ACHN (cell line): ENCODE results near the gene INHBC.

ENCODE experiments used
- DNase-seq: peaks from one replicate; pipeline ENCODE4 v3.0.0-alpha.2; 2015
- in situ Hi-C: cut with HindIII; loops from 2 replicates; pipeline ENCODE4 v1.10.0; 2017; ENCODE audit warnings: low sequenced_read_pairs, low pct_ligation_motif_present, low pct_unique_long_range_greater_than_20kb

The INHBC gene

GRCh38 chr12:57461917-57462250, 27.3 kb downstream of the INHBC start:
- no peak for DNase-seq
- in situ Hi-C loops = loop anchor here (25.0 kb wide), 1 partner anchor 175 kb away; no protein-coding TSS in a partner anchor

GRCh38 chr12:57462251-57462911, 27.8 kb downstream of the INHBC start:
- DNase-seq = peak; percentile 96
- in situ Hi-C loops = loop anchor here (25.0 kb wide), 1 partner anchor 175 kb away; no protein-coding TSS in a partner anchor

GRCh38 chr12:57462912-57463253, 28.3 kb downstream of the INHBC start:
- in situ Hi-C loops = loop anchor here (25.0 kb wide), 1 partner anchor 176 kb away; no protein-coding TSS in a partner anchor
- no peak for DNase-seq

GRCh38 chr12:57464569-57464968, 30.0 kb downstream of the INHBC start:
- in situ Hi-C loops = loop anchor here (25.0 kb wide), 1 partner anchor 177 kb away; no protein-coding TSS in a partner anchor
- DNase-seq = no peak

- DNase-seq = no peak
- in situ Hi-C loops = loop anchor here (25.0 kb wide), 1 partner anchor 178 kb away; no protein-coding TSS in a partner anchor
These were observed 30.6 kb downstream of the INHBC start for GRCh38 chr12:57465030-57465746.

GRCh38 chr12:57465747-57466505, 31.3 kb downstream of the INHBC start:
- in situ Hi-C loops = loop anchor here (25.0 kb wide), 1 partner anchor 179 kb away; no protein-coding TSS in a partner anchor
- DNase-seq = no peak

GRCh38 chr12:57467212-57467874, 32.8 kb downstream of the INHBC start:
- in situ Hi-C loops = loop anchor here (25.0 kb wide), 1 partner anchor 180 kb away; no protein-coding TSS in a partner anchor
- no peak for DNase-seq

GRCh38 chr12:57467915-57468314, 33.3 kb downstream of the INHBC start:
- in situ Hi-C loops = loop anchor here (25.0 kb wide), 1 partner anchor 181 kb away; no protein-coding TSS in a partner anchor

GRCh38 chr12:57469296-57470164, 34.9 kb downstream of the INHBC start:
- in situ Hi-C loops = loop anchor here (25.0 kb wide), 1 partner anchor 182 kb away; no protein-coding TSS in a partner anchor
- no peak for DNase-seq

More at GRCh38 chr12:57467915-57468314, 33.3 kb downstream of the INHBC start:
- DNase-seq = no peak

- in situ Hi-C loops = loop anchor here (25.0 kb wide), 1 partner anchor 183 kb away; no protein-coding TSS in a partner anchor
- no peak for DNase-seq
These were observed 35.8 kb downstream of the INHBC start for GRCh38 chr12:57470286-57470969.

- in situ Hi-C loops = loop anchor here (25.0 kb wide), 1 partner anchor 184 kb away; no protein-coding TSS in a partner anchor
- no peak for DNase-seq
These were observed 36.5 kb downstream of the INHBC start for GRCh38 chr12:57470970-57471656.

GRCh38 chr12:57471661-57472060, 37.1 kb downstream of the INHBC start:
- in situ Hi-C loops = loop anchor here (25.0 kb wide), 1 partner anchor 184 kb away; no protein-coding TSS in a partner anchor
- no peak for DNase-seq

GRCh38 chr12:57472391-57472790, 37.8 kb downstream of the INHBC start:
- DNase-seq = no peak
- in situ Hi-C loops = loop anchor here (25.0 kb wide), 1 partner anchor 185 kb away; no protein-coding TSS in a partner anchor

GRCh38 chr12:57473392-57473791, 38.8 kb downstream of the INHBC start:
- no peak for DNase-seq
- in situ Hi-C loops = loop anchor here (25.0 kb wide), 1 partner anchor 186 kb away; no protein-coding TSS in a partner anchor

- no peak for DNase-seq
- in situ Hi-C loops = loop anchor here (25.0 kb wide), 1 partner anchor 187 kb away; no protein-coding TSS in a partner anchor
These were observed 39.3 kb downstream of the INHBC start for GRCh38 chr12:57473886-57474285.

GRCh38 chr12:57474430-57474829, 39.8 kb downstream of the INHBC start:
- in situ Hi-C loops = loop anchor here (25.0 kb wide), 1 partner anchor 187 kb away; no protein-coding TSS in a partner anchor
- no peak for DNase-seq
